Spleen (tissue), 11 donors: ENCODE data around the gene LHB. TPM values are rescaled to one million over a fixed set of nuclear protein-coding genes. Genes with fewer than 3 reads are reported as not detected.

Source experiments
- DNase-seq: peaks from one replicate; pipeline ENCODE4 v3.0.0-alpha.2; 2020
- H3K27ac ChIP-seq, 8 donors: fragments of 200-600 bp; sonication (generic) in 7 of 8; 1 replicate in 4 of 8; 2 replicates in 4 of 8; pipeline versions ENCODE4 v1.5.0 to v1.8.0; 2016 to 2021; ENCODE audit warnings: inconsistent platforms in 4 of 8, mild to moderate bottlenecking in 4 of 8, moderate library complexity in 1 of 8
- H3K27me3 ChIP-seq, 7 donors: fragments of 200-600 bp; sonication (generic) in 6 of 7; replicated peaks in 1 of 7; 1 replicate in 4 of 7; 2 replicates in 3 of 7; pipeline versions ENCODE4 v1.5.0 to v1.8.0; 2016 to 2021; ENCODE audit warnings: inconsistent platforms in 3 of 7, mild to moderate bottlenecking in 1 of 7
- H3K36me3 ChIP-seq, 6 donors: fragments of 200-600 bp; sonication (generic) in 5 of 6; 1 replicate in 4 of 6; 2 replicates in 2 of 6; pipeline versions ENCODE4 v1.5.0 to v1.8.0; 2016 to 2021; ENCODE audit warnings: inconsistent platforms in 2 of 6
- H3K4me1 ChIP-seq, 6 donors: fragments of 200-600 bp; sonication (generic) in 5 of 6; 1 replicate in 3 of 6; 2 replicates in 3 of 6; pipeline versions ENCODE4 v1.5.0 to v1.8.0; 2016 to 2021; ENCODE audit warnings: inconsistent platforms in 3 of 6
- H3K4me3 ChIP-seq, 8 donors: fragments of 200-600 bp; sonication (generic) in 7 of 8; 1 replicate in 4 of 8; 2 replicates in 4 of 8; pipeline versions ENCODE4 v1.5.0 to v1.8.0; 2016 to 2021; ENCODE audit warnings: inconsistent platforms in 4 of 8, mild to moderate bottlenecking in 4 of 8, moderate library complexity in 2 of 8
- H3K9me3 ChIP-seq, 8 donors: fragments of 200-600 bp; sonication (generic) in 7 of 8; 1 replicate in 4 of 8; 2 replicates in 4 of 8; pipeline versions ENCODE4 v1.5.0 to v1.8.0; 2016 to 2021; ENCODE audit warnings: inconsistent platforms in 4 of 8
- CTCF ChIP-seq, 11 experiments: fragments of 200-600 bp in 7 of 11; fragments of 450-650 bp in 4 of 11; sonication (generic) in 4 of 11; IDR thresholded peaks in 8 of 11; conservative IDR thresholded peaks in 3 of 11; 1 replicate in 7 of 11; 2 replicates in 4 of 11; pipeline versions ENCODE4 v1.4.0 to v1.8.0; 2016 to 2021; ENCODE audit warnings: antibody characterized with exemption in 11 of 11, inconsistent platforms in 4 of 11, mild to moderate bottlenecking in 1 of 11
- POLR2A ChIP-seq, 3 donors: fragments of 450-650 bp; IDR thresholded peaks; one replicate each; pipeline ENCODE4 v1.5.1; 2017; ENCODE audit warnings: antibody characterized with exemption in 3 of 3, mild to moderate bottlenecking in 1 of 3
- POLR2AphosphoS5 ChIP-seq, 3 donors: sonication (generic); formaldehyde crosslinking; IDR thresholded peaks; one replicate each; pipeline ENCODE4 v1.5.1; 2017; ENCODE audit warnings: antibody characterized with exemption in 3 of 3
- WGBS, 5 donors: extraction: QIAGEN DNeasy Blood & Tissue Kit in 3 of 5; methylation state at CpG; one replicate each; pipeline versions ENCODE4 v1.1.5 to v1.1.7; 2013 to 2018; 5-methylcytosine and 5-hydroxymethylcytosine counted together
- intact Hi-C: fragments of 100-400 bp; cut with DNase I; formaldehyde crosslinking; loops from one replicate; pipeline ENCODE4 v1.15.0; 2023; ENCODE audit warnings: low total_unique reads
- polyA plus RNA-seq, 3 donors: library from polyadenylated mRNA; stranded (reverse); fragments of 200-250 nt; gene quantifications; one replicate each; pipeline ENCODE4 v1.2.1, GENCODE V29; 2013
- total RNA-seq, 7 donors: library from RNA; depleted of rRNA in 3 of 7; stranded (reverse); fragments of >200 nt in 3 of 7; fragmentation: NEBNext Ultra II Directional in 4 of 7; extraction: Animal tissue kit (Norgen Biotek cat#: 25700) in 4 of 7; gene quantifications; one replicate each; pipeline versions ENCODE4 v1.1.0 to v1.2.1, GENCODE V29; 2016 to 2021
- donor health status: healthy with polysubstance abuse.
- donor health status: DM: no; HTN: no; CAD: no; lungs with moderate emphysema.
- donor health status: DM: no; HTN: no; CAD: no.
- donor health status: Bipolar disorder and iron deficiency.
- donor health status: healthy.
- donor health status: DM: no; HTN: no; CAD: no.
- donor health status: DM: yes; HTN: yes; CAD: no.

LHB gene
- total and polyA plus RNA-seq, 10 donors: 0.50 to 1.5 (median 1.1) TPM; not detected in 6

- no peak overlapping the region for H3K4me3 ChIP-seq
- H3K36me3 ChIP-seq: peaks cover 3 to 83% (median 49%) of the 10 kb centered on the region in 6 donors
- H3K4me1 ChIP-seq: peaks cover 18 to 60% (median 46%) of the 10 kb centered on the region in 6 donors
- no peaks in the 10 kb centered on the region for H3K9me3 ChIP-seq
- TF ChIP-seq POLR2A (IDR thresholded peaks at IDR 0.05): no peak
- peak; percentile 43 to 63 (median 62) for TF ChIP-seq POLR2AphosphoS5 (IDR thresholded peaks at IDR 0.05)
- DNase-seq: peak; percentile 82
- WGBS, 5 donors: 92 to 97% (median 94%) methylated on average over 31 to 45 of the region's 45 CpGs
- H3K27ac ChIP-seq: peak overlapping the region in 2 of 8 donors; percentile 97 to 98
- intact Hi-C loops: loop anchor here (10.0 kb wide), 1 partner anchor 95 kb away; the partner anchor contains the start of gene PPP1R15A
- H3K27me3 ChIP-seq: no peaks in the 10 kb centered on the region
Observed at GRCh38 chr19:48969276-48970138, 47.4 kb downstream of the LHB start.

GRCh38 chr19:48968813-48969218 lies 48.1 kb downstream of the LHB start:
- H3K27me3 ChIP-seq: no peaks in the 10 kb centered on the region
- intact Hi-C loops: loop anchor here (10.0 kb wide), 1 partner anchor 94 kb away; the partner anchor contains the start of gene PPP1R15A
- peak in 1 of 3 donors; percentile 8 for TF ChIP-seq POLR2AphosphoS5 (IDR thresholded peaks at IDR 0.05)
- no peak for TF ChIP-seq POLR2A (IDR thresholded peaks at IDR 0.05)
- TF ChIP-seq CTCF (IDR thresholded peaks at IDR 0.05 in 8 of 11, conservative IDR thresholded peaks at IDR 0.05 in 3 of 11): no peak
- 91 to 100% (median 92%) methylated on average over 11 to 15 of the region's 15 CpGs for WGBS, 5 donors
- no peaks in the 10 kb centered on the region for H3K9me3 ChIP-seq
- DNase-seq: no peak
- H3K4me3 ChIP-seq: peak overlapping the region in 1 of 8 donors; percentile 99
- H3K4me1 ChIP-seq: peaks cover 24 to 67% (median 52%) of the 10 kb centered on the region in 6 donors
- peak overlapping the region in 4 of 8 donors; percentile 97 to 98 (median 98) for H3K27ac ChIP-seq
- H3K36me3 ChIP-seq: peaks cover 3 to 76% (median 45%) of the 10 kb centered on the region in 6 donors

- H3K4me1 ChIP-seq: peaks cover 30 to 73% (median 58%) of the 10 kb centered on the region in 6 donors
- 64 to 82% (median 75%) methylated on average over 4 of the region's 4 CpGs for WGBS, 5 donors
- intact Hi-C loops: loop anchor here (10.0 kb wide), 1 partner anchor 93 kb away; the partner anchor contains the start of gene PPP1R15A
- peak overlapping the region; percentile 13 to 98 (median 97) for H3K27ac ChIP-seq
- H3K27me3 ChIP-seq: no peaks in the 10 kb centered on the region
- H3K9me3 ChIP-seq: no peaks in the 10 kb centered on the region
- TF ChIP-seq CTCF (IDR thresholded peaks at IDR 0.05 in 8 of 11, conservative IDR thresholded peaks at IDR 0.05 in 3 of 11) (no peak), POLR2AphosphoS5 (IDR thresholded peaks at IDR 0.05) (peak in 1 of 3 donors; percentile 40), POLR2A (IDR thresholded peaks at IDR 0.05) (peak in 2 of 3 donors; percentile 1 to 24)
- no peak for DNase-seq
- H3K36me3 ChIP-seq: peaks cover 3 to 71% (median 42%) of the 10 kb centered on the region in 6 donors
- H3K4me3 ChIP-seq: peak overlapping the region in 1 of 8 donors; percentile 99
Observed at GRCh38 chr19:48968179-48968661, 48.7 kb downstream of the LHB start.

- H3K36me3 ChIP-seq: peaks cover 3 to 64% (median 40%) of the 10 kb centered on the region in 6 donors
- H3K9me3 ChIP-seq: no peaks in the 10 kb centered on the region
- TF ChIP-seq POLR2AphosphoS5 (IDR thresholded peaks at IDR 0.05): peak in 2 of 3 donors; percentile 59 to 79
- TF ChIP-seq CTCF (IDR thresholded peaks at IDR 0.05 in 8 of 11, conservative IDR thresholded peaks at IDR 0.05 in 3 of 11): no peak
- TF ChIP-seq POLR2A (IDR thresholded peaks at IDR 0.05): peak in 1 of 3 donors; percentile 18
- DNase-seq: peak; percentile 83
- H3K27ac ChIP-seq: peak overlapping the region in 7 of 8 donors; percentile 95 to 98 (median 97)
- H3K4me3 ChIP-seq: peak overlapping the region in 5 of 8 donors; percentile 88 to 99 (median 97)
- WGBS, 5 donors: 53 to 81% (median 69%) methylated on average over 14 of the region's 14 CpGs
- peaks cover 31 to 80% (median 64%) of the 10 kb centered on the region in 6 donors for H3K4me1 ChIP-seq
- H3K27me3 ChIP-seq: no peaks in the 10 kb centered on the region
- intact Hi-C loops: loop anchor here (10.0 kb wide), 1 partner anchor 93 kb away; the partner anchor contains the start of gene PPP1R15A
Observed at GRCh38 chr19:48967346-48968178, 49.3 kb downstream of the LHB start.
